Ishikawa (cell line): Measurements from ENCODE around the gene MIA3.

Experiments used
- CEBPB ChIP-seq: IDR thresholded peaks from 2 replicates; pipeline ENCODE4 v1.6.1; 2012
- CREB1 ChIP-seq: IDR thresholded peaks from 2 replicates; pipeline ENCODE4 v1.6.1; 2012; ENCODE audit warnings: low read depth
- EGR1 ChIP-seq: IDR thresholded peaks from 2 replicates; pipeline ENCODE4 v1.6.1; 2012
- EP300 ChIP-seq: IDR thresholded peaks from 2 replicates; pipeline ENCODE4 v1.6.1; 2012; ENCODE audit warnings: borderline replicate concordance
- FOXM1 ChIP-seq: IDR thresholded peaks from 2 replicates; pipeline ENCODE4 v1.6.1; 2012; ENCODE audit warnings: low read depth, borderline replicate concordance
- NFIC ChIP-seq: IDR thresholded peaks from 2 replicates; pipeline ENCODE4 v1.6.1; 2012
- RAD21 ChIP-seq: IDR thresholded peaks from 2 replicates; pipeline ENCODE4 v1.6.1; 2012; ENCODE audit warnings: low read depth
- REST ChIP-seq: IDR thresholded peaks from 2 replicates; pipeline ENCODE4 v1.6.1; 2012; ENCODE audit warnings: low read depth, mild to moderate bottlenecking
- TAF1 ChIP-seq: IDR thresholded peaks from 2 replicates; pipeline ENCODE4 v1.6.1; 2012; ENCODE audit warnings: low read depth, mild to moderate bottlenecking
- TCF12 ChIP-seq: IDR thresholded peaks from 2 replicates; pipeline ENCODE4 v1.6.1; 2012; ENCODE audit warnings: low read depth
- TEAD4 ChIP-seq: IDR thresholded peaks from 2 replicates; pipeline ENCODE4 v1.6.1; 2012
- USF1 ChIP-seq: IDR thresholded peaks from 2 replicates; pipeline ENCODE4 v1.6.1; 2012
- YY1 ChIP-seq: IDR thresholded peaks from 2 replicates; pipeline ENCODE4 v1.6.1; 2012; ENCODE audit warnings: low read depth
- ZBTB7A ChIP-seq: IDR thresholded peaks from 2 replicates; pipeline ENCODE4 v1.6.1; 2012; ENCODE audit warnings: low read depth
- TF ChIP-seq, protein P1 (sequence below): IDR thresholded peaks from 2 replicates; pipeline ENCODE4 v1.6.1; 2012

Gene MIA3

DNA sequence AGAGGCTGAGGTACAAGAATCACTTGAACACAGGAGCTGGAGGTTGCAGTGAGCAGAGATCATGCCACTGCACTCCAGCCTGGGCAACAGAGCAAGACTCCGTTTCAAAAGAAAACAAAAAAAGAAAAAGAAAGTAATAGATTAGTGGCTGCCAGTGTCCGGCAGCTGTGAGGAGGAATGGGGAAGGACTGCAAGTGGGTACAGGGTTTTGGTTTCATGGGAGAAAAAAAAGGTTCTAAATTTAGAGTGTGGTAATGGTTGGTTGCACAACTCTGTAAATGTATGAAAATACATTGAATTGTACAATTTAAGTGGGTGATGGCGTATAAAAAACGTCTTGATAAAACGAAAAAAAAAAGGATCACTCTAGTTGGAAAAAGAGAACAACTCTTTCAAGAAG is 34.8 kb upstream of the MIA3 start:
- TF ChIP-seq TCF12 (no peak), USF1 (no peak), EP300 (no peak), REST (no peak), FOXM1 (no peak), NFIC (no peak), CREB1 (no peak), YY1 (no peak)
- TF ChIP-seq, protein P1, sequence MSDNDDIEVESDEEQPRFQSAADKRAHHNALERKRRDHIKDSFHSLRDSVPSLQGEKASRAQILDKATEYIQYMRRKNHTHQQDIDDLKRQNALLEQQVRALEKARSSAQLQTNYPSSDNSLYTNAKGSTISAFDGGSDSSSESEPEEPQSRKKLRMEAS = no peak

GRCh38 chr1:222586842-222587241 is 31.1 kb upstream of the MIA3 start:
- TF ChIP-seq USF1 (no peak), CREB1 (no peak), NFIC (no peak), REST (no peak), FOXM1 (no peak), YY1 (no peak), EP300 (no peak), TCF12 (no peak), RAD21 (no peak), CEBPB (no peak), TEAD4 (no peak), TAF1 (no peak), ZBTB7A (no peak), EGR1 (no peak)
- TF ChIP-seq, protein P1 = no peak

GRCh38 chr1:222588135-222588534 is 29.8 kb upstream of the MIA3 start:
- TF ChIP-seq ZBTB7A (no peak), YY1 (no peak), CEBPB (no peak), NFIC (no peak), FOXM1 (no peak), TAF1 (no peak), EP300 (no peak), CREB1 (no peak), REST (no peak), TEAD4 (no peak)
- TF ChIP-seq, protein P1 = no peak

- peak; percentile 56 for TF ChIP-seq TAF1
- TF ChIP-seq TEAD4 = no peak
- peak; percentile 11; the same call in 1 of the 2 replicates for TF ChIP-seq YY1
- no peak for TF ChIP-seq EGR1
- no peak for TF ChIP-seq CEBPB
- TF ChIP-seq FOXM1 = no peak
- no peak for TF ChIP-seq EP300
- TF ChIP-seq TCF12 = 0 out of 2 replicates have a peak, but pooled peaks have one; percentile 30
- TF ChIP-seq REST = no peak
These were observed 28.2 kb upstream of the MIA3 start, which contains the start of gene TAF1A for GRCh38 chr1:222589462-222590302. TSS of gene TAF1A (minus strand) at chr1:222589933.
